ENCODE measurements around the gene COMMD1.

Gene COMMD1

GRCh38 chr2:62055724-62056336 lies 150.4 kb downstream of the COMMD1 start:
- FAIRE-seq (no peak), DNase-seq (ENCODE audit: insufficient read length) (no peak)
- TF ChIP-seq TAF1 (IDR thresholded peaks at IDR 0.05; ENCODE audit: borderline replicate concordance, low read depth, low read length) (no peak), POLR2AphosphoS5 (IDR thresholded peaks at IDR 0.05; ENCODE audit: low read depth, low read length) (no peak), POLR2A (IDR thresholded peaks at IDR 0.05; ENCODE audit: low read depth, low read length) (no peak)

DNA sequence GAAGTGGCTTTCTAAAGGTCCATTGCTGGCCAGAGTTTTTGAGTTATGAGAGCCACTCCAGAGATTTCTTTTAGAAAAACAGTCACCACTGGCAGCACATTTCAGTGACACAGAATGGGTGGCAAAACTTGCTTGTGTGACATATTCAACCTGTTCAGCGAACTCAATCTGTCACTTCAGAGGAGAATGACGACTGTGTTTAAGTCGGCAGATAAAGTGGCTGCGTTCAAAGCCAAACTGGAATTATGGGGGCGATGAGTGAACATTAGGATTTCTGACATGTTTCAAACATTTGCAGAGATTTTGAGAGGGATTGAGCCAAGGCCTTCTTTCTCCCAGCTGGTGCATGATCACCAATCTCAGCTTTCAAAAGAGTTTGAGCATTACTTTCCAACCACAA lies 150.9 kb downstream of the COMMD1 start:
- TF ChIP-seq POLR2AphosphoS5 (IDR thresholded peaks at IDR 0.05; ENCODE audit: low read depth, low read length) (no peak), POLR2A (IDR thresholded peaks at IDR 0.05; ENCODE audit: low read depth, low read length) (no peak), TAF1 (IDR thresholded peaks at IDR 0.05; ENCODE audit: borderline replicate concordance, low read depth, low read length) (no peak)
- FAIRE-seq (peak; percentile 65), DNase-seq (ENCODE audit: insufficient read length) (no peak)

DNA sequence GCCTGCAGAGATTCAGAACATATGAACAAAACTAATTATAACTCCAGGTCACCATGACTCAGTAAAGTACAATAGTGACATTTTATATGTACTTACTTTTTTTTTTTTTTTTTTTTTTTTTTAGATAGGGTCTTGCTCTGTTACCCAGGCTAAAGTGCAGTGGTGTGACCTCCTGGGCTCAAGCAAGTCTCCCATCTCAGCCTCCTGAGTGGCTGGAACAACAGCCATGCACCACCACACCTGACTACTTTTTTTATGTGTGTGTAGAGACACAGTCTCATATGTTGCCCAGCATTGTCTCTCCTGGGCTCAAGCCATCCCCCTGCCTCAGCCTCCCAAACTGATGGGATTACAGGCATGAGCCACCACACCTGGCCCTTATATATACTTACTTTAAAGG lies 159.8 kb downstream of the COMMD1 start:
- peak; percentile 62 for FAIRE-seq
- TF ChIP-seq POLR2A (IDR thresholded peaks at IDR 0.05; ENCODE audit: low read depth, low read length) (no peak), POLR2AphosphoS5 (IDR thresholded peaks at IDR 0.05; ENCODE audit: low read depth, low read length) (no peak), TAF1 (IDR thresholded peaks at IDR 0.05; ENCODE audit: borderline replicate concordance, low read depth, low read length) (no peak)
- DNase-seq (ENCODE audit: insufficient read length): no peak

GRCh38 chr2:62071126-62071598 lies 165.7 kb downstream of the COMMD1 start:
- no peak for TF ChIP-seq TAF1 (IDR thresholded peaks at IDR 0.05; ENCODE audit: borderline replicate concordance, low read depth, low read length)
- no peak for TF ChIP-seq POLR2A (IDR thresholded peaks at IDR 0.05; ENCODE audit: low read depth, low read length)
- no peak for TF ChIP-seq POLR2AphosphoS5 (IDR thresholded peaks at IDR 0.05; ENCODE audit: low read depth, low read length)

DNA sequence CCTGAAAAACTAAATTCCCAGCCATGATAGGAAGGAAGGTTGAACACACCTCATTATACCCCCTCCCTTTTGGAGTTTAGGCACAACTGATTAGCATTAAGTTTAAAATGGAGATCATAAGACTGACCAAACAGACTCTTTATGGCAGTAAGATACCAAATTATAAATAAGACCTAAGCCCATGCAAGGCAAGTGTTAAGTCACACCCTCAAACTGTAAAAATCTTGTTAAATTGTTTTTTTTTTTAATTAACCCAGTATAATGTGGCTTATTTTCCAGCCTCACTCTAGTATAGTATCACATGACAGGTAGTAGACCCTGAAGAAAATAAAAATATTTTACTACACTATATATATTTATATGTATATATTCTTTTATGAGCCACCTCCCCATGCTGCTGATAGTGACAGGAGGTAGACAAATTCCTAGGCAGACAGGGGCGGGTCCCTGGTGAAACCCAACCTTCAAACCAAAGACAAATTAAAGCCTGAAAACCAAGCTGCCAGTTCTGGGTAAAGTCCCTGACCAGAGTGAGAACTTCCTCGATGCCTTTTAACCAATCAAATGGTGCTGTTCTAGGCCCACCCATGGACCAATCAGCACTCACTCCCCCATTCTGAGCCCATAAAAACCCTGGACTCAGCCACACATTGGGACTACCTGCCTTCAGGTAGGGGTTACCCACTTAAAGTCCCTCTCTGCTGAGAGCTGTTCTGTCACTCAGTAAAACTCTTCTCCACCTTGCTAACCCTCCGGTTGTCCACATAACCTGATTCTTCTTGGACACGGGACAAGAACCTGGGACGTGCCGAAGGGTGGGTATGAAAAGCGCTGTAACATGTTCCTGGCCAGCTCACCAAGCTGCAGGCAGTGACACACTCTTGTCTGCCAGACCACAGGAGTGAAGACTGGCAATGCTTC lies 166.5 kb downstream of the COMMD1 start:
- no peak for FAIRE-seq
- no peak for DNase-seq (ENCODE audit: insufficient read length)
- TF ChIP-seq POLR2A (IDR thresholded peaks at IDR 0.05; ENCODE audit: low read depth, low read length) (no peak), POLR2AphosphoS5 (IDR thresholded peaks at IDR 0.05; ENCODE audit: low read depth, low read length) (no peak), TAF1 (IDR thresholded peaks at IDR 0.05; ENCODE audit: borderline replicate concordance, low read depth, low read length) (no peak)

More at GRCh38 chr2:62071126-62071598, 165.7 kb downstream of the COMMD1 start:
- FAIRE-seq (no peak), DNase-seq (ENCODE audit: insufficient read length) (no peak)

DNA sequence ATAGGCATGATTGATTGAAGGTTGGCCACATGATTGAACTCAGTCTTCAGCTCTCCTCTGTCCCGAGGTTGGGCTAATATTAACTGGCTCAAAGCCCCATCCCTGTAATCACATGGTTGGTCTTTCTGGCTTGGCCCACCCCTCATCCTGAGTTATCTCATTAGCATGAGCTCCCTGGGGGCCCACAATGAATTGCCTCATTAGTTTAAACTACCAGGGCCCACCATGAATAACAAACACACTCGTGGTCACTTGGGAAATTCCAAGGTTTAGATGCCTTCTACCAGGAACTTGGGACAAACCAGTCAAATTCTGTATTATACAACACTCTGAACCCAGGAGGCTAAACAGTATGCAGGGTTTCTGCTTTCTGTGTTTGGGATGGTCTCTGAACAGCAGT lies 168.8 kb downstream of the COMMD1 start:
- no peak for TF ChIP-seq POLR2AphosphoS5 (IDR thresholded peaks at IDR 0.05; ENCODE audit: low read depth, low read length)
- no peak for TF ChIP-seq POLR2A (IDR thresholded peaks at IDR 0.05; ENCODE audit: low read depth, low read length)
- no peak for TF ChIP-seq TAF1 (IDR thresholded peaks at IDR 0.05; ENCODE audit: borderline replicate concordance, low read depth, low read length)
- FAIRE-seq (no peak), DNase-seq (ENCODE audit: insufficient read length) (no peak)

DNA sequence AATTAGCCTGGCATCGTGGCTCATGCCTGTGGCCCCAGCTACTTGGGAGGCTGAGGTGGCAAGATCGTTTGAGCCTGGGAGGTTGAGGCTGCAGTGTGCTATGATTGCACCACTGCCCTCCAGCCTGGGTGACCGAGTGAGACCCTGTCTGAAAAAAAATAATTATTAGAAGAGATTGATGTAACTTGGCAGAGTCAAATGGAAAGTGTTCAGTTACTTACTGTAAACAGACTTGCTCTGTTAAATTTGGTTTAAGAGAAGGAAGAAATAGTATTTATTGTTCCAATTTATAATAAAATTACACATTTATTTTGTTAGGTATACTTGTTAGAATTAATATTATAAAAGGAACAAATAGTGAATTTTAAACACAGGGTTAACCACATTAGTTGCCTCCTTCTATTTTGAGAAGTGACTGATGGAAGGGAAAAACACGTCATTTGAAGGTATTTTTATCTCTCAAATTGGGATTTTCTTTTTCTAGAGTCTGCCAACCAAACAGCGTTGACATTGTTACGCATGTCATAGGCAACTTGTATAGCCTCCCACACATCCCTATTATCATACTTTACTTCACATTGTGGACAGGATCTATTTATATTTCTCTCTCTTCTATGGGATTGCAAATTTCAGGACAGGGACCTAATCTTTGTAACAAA lies 171.6 kb downstream of the COMMD1 start:
- DNase-seq (ENCODE audit: insufficient read length) (no peak), FAIRE-seq (no peak)
- TF ChIP-seq TAF1 (IDR thresholded peaks at IDR 0.05; ENCODE audit: borderline replicate concordance, low read depth, low read length): no peak
- TF ChIP-seq POLR2AphosphoS5 (IDR thresholded peaks at IDR 0.05; ENCODE audit: low read depth, low read length): no peak
- no peak for TF ChIP-seq POLR2A (IDR thresholded peaks at IDR 0.05; ENCODE audit: low read depth, low read length)

- no peak for TF ChIP-seq POLR2AphosphoS5 (IDR thresholded peaks at IDR 0.05; ENCODE audit: low read depth, low read length)
- no peak for TF ChIP-seq TAF1 (IDR thresholded peaks at IDR 0.05; ENCODE audit: borderline replicate concordance, low read depth, low read length)
- TF ChIP-seq POLR2A (IDR thresholded peaks at IDR 0.05; ENCODE audit: low read depth, low read length): no peak
- FAIRE-seq: no peak
- DNase-seq (ENCODE audit: insufficient read length): no peak
Measured at GRCh38 chr2:62084801-62085200, 179.3 kb downstream of the COMMD1 start.

DNA sequence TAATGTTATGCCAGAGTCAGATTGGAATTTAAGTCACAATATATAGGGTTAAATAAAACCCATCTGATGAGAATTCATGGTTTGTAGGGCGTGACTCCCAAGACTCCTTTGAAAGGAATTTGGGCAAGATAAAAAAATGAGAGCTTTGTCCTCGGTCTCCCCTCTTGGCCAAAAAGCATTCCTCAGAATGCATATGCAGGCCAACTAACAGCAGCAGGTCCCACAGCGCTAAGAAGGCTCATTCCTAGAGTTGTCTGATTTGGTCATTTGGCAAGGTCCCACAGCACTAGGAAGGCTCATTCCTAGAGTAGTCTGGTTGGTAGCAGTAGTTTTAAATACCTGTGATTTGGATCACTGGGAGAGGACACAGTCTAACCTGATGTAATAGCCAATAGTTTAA lies 184.2 kb downstream of the COMMD1 start:
- no peak for DNase-seq (ENCODE audit: insufficient read length)
- FAIRE-seq: no peak
- TF ChIP-seq POLR2A (IDR thresholded peaks at IDR 0.05; ENCODE audit: low read depth, low read length): no peak
- TF ChIP-seq POLR2AphosphoS5 (IDR thresholded peaks at IDR 0.05; ENCODE audit: low read depth, low read length): no peak
- no peak for TF ChIP-seq TAF1 (IDR thresholded peaks at IDR 0.05; ENCODE audit: borderline replicate concordance, low read depth, low read length)

DNA sequence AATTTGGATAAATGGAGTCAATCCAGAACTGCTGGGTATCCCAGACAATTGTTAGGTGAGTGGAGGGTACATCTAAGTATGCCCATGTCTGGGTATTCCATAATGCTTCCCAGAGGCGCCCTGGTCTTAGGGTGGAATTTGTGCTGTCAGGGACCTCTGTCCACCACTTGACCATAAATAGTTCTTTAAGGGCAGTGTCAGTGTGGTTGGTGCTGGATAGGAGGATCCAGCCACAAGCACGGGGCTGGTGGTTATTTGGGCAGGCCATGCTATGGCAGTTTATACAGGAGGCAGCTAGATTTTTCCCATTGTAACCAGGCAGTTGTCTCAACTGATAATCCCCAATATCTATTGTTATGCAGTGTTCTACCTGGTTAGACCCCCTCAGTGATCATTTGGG lies 186.0 kb downstream of the COMMD1 start:
- FAIRE-seq (no peak), DNase-seq (ENCODE audit: insufficient read length) (no peak)
- TF ChIP-seq TAF1 (IDR thresholded peaks at IDR 0.05; ENCODE audit: borderline replicate concordance, low read depth, low read length): no peak

DNA sequence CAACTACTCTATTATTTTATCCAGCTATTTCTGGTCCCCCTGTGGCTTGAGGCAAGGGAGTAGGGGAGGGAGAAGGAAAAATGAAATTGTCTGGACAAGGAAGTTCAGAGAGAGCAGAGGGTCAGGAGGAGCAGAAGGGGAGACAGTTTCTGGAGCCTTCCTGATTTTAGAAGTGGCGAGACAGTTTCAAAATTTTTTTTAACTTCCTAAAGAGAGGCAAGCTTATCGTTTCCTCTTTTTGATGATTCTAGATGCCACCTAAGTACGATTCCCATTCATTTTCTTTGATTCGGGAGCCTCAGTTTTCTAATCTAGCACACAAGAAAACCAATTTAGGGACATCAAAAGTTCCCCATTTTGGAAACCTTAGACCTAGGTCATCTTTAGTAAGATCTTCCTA lies 193.6 kb downstream of the COMMD1 start:
- FAIRE-seq (peak; percentile 86), DNase-seq (ENCODE audit: insufficient read length) (no peak)
- TF ChIP-seq POLR2A (IDR thresholded peaks at IDR 0.05; ENCODE audit: low read depth, low read length) (no peak), TAF1 (IDR thresholded peaks at IDR 0.05; ENCODE audit: borderline replicate concordance, low read depth, low read length) (no peak), POLR2AphosphoS5 (IDR thresholded peaks at IDR 0.05; ENCODE audit: low read depth, low read length) (no peak)

All from GM12892 (cell line).